ENCODE results near the gene MFAP4.

Gene MFAP4

GRCh38 chr17:19402171-19402570 lies 15.2 kb upstream of the MFAP4 start:
- no peak for TF ChIP-seq POLR2A (IDR thresholded peaks at IDR 0.05; ENCODE audit: low read depth, low read length)
- DNase-seq (ENCODE audit: insufficient read length, low spot score) (no peak), FAIRE-seq (no peak)

GRCh38 chr17:19401321-19402010 lies 14.5 kb upstream of the MFAP4 start:
- FAIRE-seq (no peak), DNase-seq (ENCODE audit: insufficient read length, low spot score) (no peak)
- TF ChIP-seq POLR2A (IDR thresholded peaks at IDR 0.05; ENCODE audit: low read depth, low read length): no peak

DNA sequence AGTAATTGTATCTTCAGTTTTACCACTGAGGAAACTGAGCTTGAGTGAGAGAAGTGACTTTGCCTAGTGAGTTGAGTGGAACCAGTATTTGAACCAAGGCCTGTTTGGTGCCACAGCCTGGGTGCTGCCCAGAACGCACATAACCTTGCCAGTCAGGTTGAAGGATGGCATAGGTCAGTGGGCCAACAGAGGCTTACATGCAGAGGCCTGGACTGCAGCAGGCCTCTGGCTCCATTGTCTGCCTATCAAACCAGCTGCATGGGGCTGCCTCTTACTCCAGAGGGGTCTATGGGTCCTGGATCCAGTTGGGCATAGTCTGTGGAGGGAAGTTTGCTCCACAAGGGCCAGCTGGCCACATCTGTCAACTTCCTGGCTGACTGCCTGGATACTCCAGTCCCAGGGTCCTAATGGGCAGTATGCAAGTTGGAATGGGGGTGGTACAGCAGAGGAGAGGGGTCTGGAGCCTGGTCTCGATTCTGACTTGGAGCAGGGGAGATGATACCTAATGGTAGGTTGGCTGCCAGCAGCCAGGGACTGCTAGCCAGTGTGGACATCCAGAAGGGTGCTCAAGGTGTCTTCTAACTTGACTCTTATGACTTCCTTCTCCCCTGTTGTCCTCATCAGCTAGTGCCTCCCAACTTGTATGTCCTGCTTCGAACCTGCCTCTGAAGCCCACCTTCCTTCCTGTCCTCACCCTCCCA lies 12.9 kb upstream of the MFAP4 start:
- no peak for DNase-seq (ENCODE audit: insufficient read length, low spot score)
- no peak for TF ChIP-seq POLR2A (IDR thresholded peaks at IDR 0.05; ENCODE audit: low read depth, low read length)
- no peak for FAIRE-seq

- FAIRE-seq: no peak
- no peak for DNase-seq (ENCODE audit: insufficient read length, low spot score)
- no peak for TF ChIP-seq POLR2A (IDR thresholded peaks at IDR 0.05; ENCODE audit: low read depth, low read length)
Measured at GRCh38 chr17:19398301-19399181, 11.6 kb upstream of the MFAP4 start.

- no peak for DNase-seq (ENCODE audit: insufficient read length, low spot score)
- no peak for TF ChIP-seq POLR2A (IDR thresholded peaks at IDR 0.05; ENCODE audit: low read depth, low read length)
- FAIRE-seq: no peak
Measured at GRCh38 chr17:19397556-19398041, 10.6 kb upstream of the MFAP4 start.

- no peak for TF ChIP-seq POLR2A (IDR thresholded peaks at IDR 0.05; ENCODE audit: low read depth, low read length)
- DNase-seq (ENCODE audit: insufficient read length, low spot score) (no peak), FAIRE-seq (no peak)
Measured at GRCh38 chr17:19392303-19392702, 5.3 kb upstream of the MFAP4 start.

GRCh38 chr17:19391432-19391831 lies 4.4 kb upstream of the MFAP4 start:
- no peak for TF ChIP-seq POLR2A (IDR thresholded peaks at IDR 0.05; ENCODE audit: low read depth, low read length)
- no peak for FAIRE-seq

GRCh38 chr17:19390951-19391350 lies 4.0 kb upstream of the MFAP4 start:
- DNase-seq (ENCODE audit: insufficient read length, low spot score): no peak
- TF ChIP-seq POLR2A (IDR thresholded peaks at IDR 0.05; ENCODE audit: low read depth, low read length): no peak
- no peak for FAIRE-seq

More at GRCh38 chr17:19391432-19391831, 4.4 kb upstream of the MFAP4 start:
- no peak for DNase-seq (ENCODE audit: insufficient read length, low spot score)

- DNase-seq (ENCODE audit: insufficient read length, low spot score) (no peak), FAIRE-seq (no peak)
- TF ChIP-seq POLR2A (IDR thresholded peaks at IDR 0.05; ENCODE audit: low read depth, low read length): no peak
Measured at GRCh38 chr17:19388791-19389785, 2.1 kb upstream of the MFAP4 start.

GRCh38 chr17:19387921-19388521 lies 1.0 kb upstream of the MFAP4 start:
- DNase-seq (ENCODE audit: insufficient read length, low spot score) (no peak), FAIRE-seq (no peak)
- TF ChIP-seq POLR2A (IDR thresholded peaks at IDR 0.05; ENCODE audit: low read depth, low read length): no peak

GRCh38 chr17:19386051-19386929 lies 700 bp downstream of the MFAP4 start:
- TF ChIP-seq POLR2A (IDR thresholded peaks at IDR 0.05; ENCODE audit: low read depth, low read length): no peak
- DNase-seq (ENCODE audit: insufficient read length, low spot score): peak; percentile 94
- FAIRE-seq: no peak

- FAIRE-seq: no peak
- DNase-seq (ENCODE audit: insufficient read length, low spot score): no peak
- no peak for TF ChIP-seq POLR2A (IDR thresholded peaks at IDR 0.05; ENCODE audit: low read depth, low read length)
Measured at GRCh38 chr17:19385521-19385983, 1.4 kb downstream of the MFAP4 start.
